Measurements from ENCODE around the gene ZDHHC4.

Gene ZDHHC4

GRCh38 chr7:6590645-6591110, 13.4 kb downstream of the ZDHHC4 start:
- no peaks in the 10 kb centered on the region for H3K27me3 Mint-ChIP-seq
- no peak for DNase-seq (ENCODE audit: low spot score in 2 of 2)
- H3K27ac Mint-ChIP-seq (ENCODE audit: low read depth) = peak overlapping the region; percentile 93
- peak overlapping the region; percentile 96 for H3K4me3 Mint-ChIP-seq
- H3K36me3 Mint-ChIP-seq (ENCODE audit: insufficient read depth) = peaks cover 65% of the 10 kb centered on the region
- no peak for ATAC-seq (replicated peaks; ENCODE audit: extremely low read depth, poor library complexity, severe bottlenecking)
- no peaks in the 10 kb centered on the region for H3K9me3 Mint-ChIP-seq
- peaks cover 7% of the 10 kb centered on the region for H3K4me1 Mint-ChIP-seq

- Mint-ChIP-seq H3K27ac (ENCODE audit: low read depth) (no peak overlapping the region), H3K9me3 (no peaks in the 10 kb centered on the region), H3K27me3 (no peaks in the 10 kb centered on the region), H3K36me3 (ENCODE audit: insufficient read depth) (peaks cover 69% of the 10 kb centered on the region), H3K4me1 (peaks cover 8% of the 10 kb centered on the region), H3K4me3 (no peak overlapping the region)
- ATAC-seq (replicated peaks; ENCODE audit: extremely low read depth, poor library complexity, severe bottlenecking) (no peak), DNase-seq (ENCODE audit: low spot score in 2 of 2) (no peak)
Measured at GRCh38 chr7:6600093-6600492, 22.8 kb downstream of the ZDHHC4 start.

GRCh38 chr7:6604458-6604857, 27.2 kb downstream of the ZDHHC4 start:
- no peak for DNase-seq (ENCODE audit: low spot score in 2 of 2)
- peaks cover 38% of the 10 kb centered on the region for H3K36me3 Mint-ChIP-seq (ENCODE audit: insufficient read depth)

GRCh38 chr7:6606866-6607583, 29.8 kb downstream of the ZDHHC4 start:
- ATAC-seq (replicated peaks; ENCODE audit: extremely low read depth, poor library complexity, severe bottlenecking) (no peak), DNase-seq (ENCODE audit: low spot score in 2 of 2) (no peak)
- Mint-ChIP-seq H3K9me3 (no peaks in the 10 kb centered on the region), H3K27ac (ENCODE audit: low read depth) (no peak overlapping the region), H3K36me3 (ENCODE audit: insufficient read depth) (peaks cover 29% of the 10 kb centered on the region), H3K27me3 (no peaks in the 10 kb centered on the region), H3K4me1 (peaks cover 12% of the 10 kb centered on the region), H3K4me3 (no peak overlapping the region)

More at GRCh38 chr7:6604458-6604857, 27.2 kb downstream of the ZDHHC4 start:
- Mint-ChIP-seq H3K27ac (ENCODE audit: low read depth) (no peak overlapping the region), H3K9me3 (no peaks in the 10 kb centered on the region), H3K4me3 (no peak overlapping the region), H3K27me3 (no peaks in the 10 kb centered on the region), H3K4me1 (peaks cover 8% of the 10 kb centered on the region)
- ATAC-seq (replicated peaks; ENCODE audit: extremely low read depth, poor library complexity, severe bottlenecking) = no peak

- Mint-ChIP-seq H3K36me3 (ENCODE audit: insufficient read depth) (peaks cover 26% of the 10 kb centered on the region), H3K4me3 (no peak overlapping the region), H3K9me3 (no peaks in the 10 kb centered on the region), H3K27me3 (no peaks in the 10 kb centered on the region), H3K27ac (ENCODE audit: low read depth) (no peak overlapping the region), H3K4me1 (peaks cover 6% of the 10 kb centered on the region)
- no peak for ATAC-seq (replicated peaks; ENCODE audit: extremely low read depth, poor library complexity, severe bottlenecking)
- DNase-seq (ENCODE audit: low spot score in 2 of 2) = no peak
Measured at GRCh38 chr7:6607651-6608051, 30.4 kb downstream of the ZDHHC4 start.

- no peaks in the 10 kb centered on the region for H3K9me3 Mint-ChIP-seq
- H3K27me3 Mint-ChIP-seq = no peaks in the 10 kb centered on the region
- no peak for ATAC-seq (replicated peaks; ENCODE audit: extremely low read depth, poor library complexity, severe bottlenecking)
- peaks cover 23% of the 10 kb centered on the region for H3K36me3 Mint-ChIP-seq (ENCODE audit: insufficient read depth)
- H3K4me3 Mint-ChIP-seq = no peak overlapping the region
- no peak for DNase-seq (ENCODE audit: low spot score in 2 of 2)
- H3K27ac Mint-ChIP-seq (ENCODE audit: low read depth) = no peak overlapping the region
- peaks cover 6% of the 10 kb centered on the region for H3K4me1 Mint-ChIP-seq
Measured at GRCh38 chr7:6608081-6608480, 30.8 kb downstream of the ZDHHC4 start.

GRCh38 chr7:6608794-6609193, 31.5 kb downstream of the ZDHHC4 start:
- Mint-ChIP-seq H3K4me1 (peaks cover 6% of the 10 kb centered on the region), H3K36me3 (ENCODE audit: insufficient read depth) (peaks cover 18% of the 10 kb centered on the region)

GRCh38 chr7:6612819-6613218, 35.6 kb downstream of the ZDHHC4 start:
- Mint-ChIP-seq H3K27ac (ENCODE audit: low read depth) (no peak overlapping the region), H3K4me1 (peaks cover 17% of the 10 kb centered on the region), H3K36me3 (ENCODE audit: insufficient read depth) (peaks cover 5% of the 10 kb centered on the region)

More at GRCh38 chr7:6608794-6609193, 31.5 kb downstream of the ZDHHC4 start:
- no peak overlapping the region for H3K4me3 Mint-ChIP-seq
- no peak for DNase-seq (ENCODE audit: low spot score in 2 of 2)
- no peak overlapping the region for H3K27ac Mint-ChIP-seq (ENCODE audit: low read depth)
- no peaks in the 10 kb centered on the region for H3K27me3 Mint-ChIP-seq
- H3K9me3 Mint-ChIP-seq = no peaks in the 10 kb centered on the region
- ATAC-seq (replicated peaks; ENCODE audit: extremely low read depth, poor library complexity, severe bottlenecking) = no peak

GRCh38 chr7:6613706-6614105, 36.5 kb downstream of the ZDHHC4 start:
- H3K27ac Mint-ChIP-seq (ENCODE audit: low read depth) = no peak overlapping the region
- peaks cover 23% of the 10 kb centered on the region for H3K4me1 Mint-ChIP-seq
- no peak overlapping the region for H3K4me3 Mint-ChIP-seq
- DNase-seq (ENCODE audit: low spot score in 2 of 2) = no peak
- H3K36me3 Mint-ChIP-seq (ENCODE audit: insufficient read depth) = peaks cover 5% of the 10 kb centered on the region
- H3K27me3 Mint-ChIP-seq = no peaks in the 10 kb centered on the region
- H3K9me3 Mint-ChIP-seq = no peaks in the 10 kb centered on the region
- ATAC-seq (replicated peaks; ENCODE audit: extremely low read depth, poor library complexity, severe bottlenecking) = no peak

More at GRCh38 chr7:6612819-6613218, 35.6 kb downstream of the ZDHHC4 start:
- H3K4me3 Mint-ChIP-seq = peak overlapping the region; percentile 29
- DNase-seq (ENCODE audit: low spot score in 2 of 2) (no peak), ATAC-seq (replicated peaks; ENCODE audit: extremely low read depth, poor library complexity, severe bottlenecking) (no peak)
- no peaks in the 10 kb centered on the region for H3K9me3 Mint-ChIP-seq
- no peaks in the 10 kb centered on the region for H3K27me3 Mint-ChIP-seq

GRCh38 chr7:6614953-6615722, 37.9 kb downstream of the ZDHHC4 start, which contains the start of gene ZNF853:
TSS of gene ZNF853 (plus strand) at chr7:6615610. CDS start at chr7:6616175, 565 bp downstream.
- H3K27me3 Mint-ChIP-seq = no peaks in the 10 kb centered on the region
- ATAC-seq (replicated peaks; ENCODE audit: extremely low read depth, poor library complexity, severe bottlenecking) = peak; percentile 30
- H3K27ac Mint-ChIP-seq (ENCODE audit: low read depth) = peak within 1 kb of the TSS; percentile 76
- H3K36me3 Mint-ChIP-seq (ENCODE audit: insufficient read depth) = peaks cover 5% of the 10 kb centered on the region
- no peaks in the 10 kb centered on the region for H3K9me3 Mint-ChIP-seq
- no peak for DNase-seq (ENCODE audit: low spot score in 2 of 2)
- H3K4me3 Mint-ChIP-seq = peak within 1 kb of the TSS; percentile 86
- H3K4me1 Mint-ChIP-seq = peaks cover 37% of the 10 kb centered on the region

GRCh38 chr7:6615723-6616555, 38.7 kb downstream of the ZDHHC4 start:
- H3K4me1 Mint-ChIP-seq = peaks cover 44% of the 10 kb centered on the region
- DNase-seq (ENCODE audit: low spot score in 2 of 2) (no peak), ATAC-seq (replicated peaks; ENCODE audit: extremely low read depth, poor library complexity, severe bottlenecking) (no peak)
- H3K4me3 Mint-ChIP-seq = peak overlapping the region; percentile 72
- H3K9me3 Mint-ChIP-seq = no peaks in the 10 kb centered on the region
- H3K27ac Mint-ChIP-seq (ENCODE audit: low read depth) = peak overlapping the region; percentile 76
- H3K27me3 Mint-ChIP-seq = no peaks in the 10 kb centered on the region
- peaks cover 2% of the 10 kb centered on the region for H3K36me3 Mint-ChIP-seq (ENCODE audit: insufficient read depth)
